K562 (cell line): Measurements from ENCODE around the gene ZMIZ1. TPM values are rescaled to one million over a fixed set of nuclear protein-coding genes. Genes with fewer than 3 reads are reported as not detected.

Source experiments
- ATAC-seq: fragments of 200-7000 bp; cut with Tn5 transposase; 3 replicates; pipeline ENCODE4 v1.9.1; 2020; ENCODE audit warnings: moderate library complexity
- BruUV-seq: library from RNA; stranded (reverse); fragments of 400-500 nt; replicated peaks from 2 replicates; lab custom pipeline; 2021; lab: Mats Ljungman, UMichigan
- CTCF ChIA-PET: fragments of 300-600 bp; formaldehyde crosslinking; extraction: SDS; loops from one replicate; lab custom pipeline; 2021; ENCODE audit warnings: low intra/inter-chr PET ratio; lab: Yijun Ruan, JAX
- POLR2A ChIA-PET: fragments of 300-600, 350-650 bp; sonication (Branson Sonifier 250); formaldehyde crosslinking; extraction: SDS; loops from one replicate; lab custom pipeline; 2021; ENCODE audit warnings: antibody characterized with exemption, inconsistent platforms; lab: Yijun Ruan, JAX
- DNase-seq, 4 experiments: peaks; one replicate each; pipeline versions ENCODE4 v3.0.0 to v3.0.0-alpha.2; 2011 to 2018; ENCODE audit warnings: low spot score in 3 of 4, mixed read lengths in 3 of 4; ENCODE audit errors: extremely low read depth in 1 of 4
- FAIRE-seq: peaks from 2 replicates; lab custom pipeline; 2011; peaks lifted over from hg19 to GRCh38; lab: Jason Lieb, UNC
- H2AFZ ChIP-seq: 2 replicates; pipeline ENCODE4 v1.6.0; 2011; ENCODE audit warnings: low read depth, low read length, control low read depth, inconsistent platforms
- H3K27ac ChIP-seq: fragments of 200-600 bp; 3 replicates; pipeline ENCODE4 v1.8.0; 2011; ENCODE audit warnings: low read depth, mild to moderate bottlenecking, control low read depth, inconsistent platforms, low read length, moderate library complexity, mixed read lengths; ENCODE audit errors: extremely low read depth
- H3K27me3 ChIP-seq, 2 experiments: fragments of 300-600 bp in 1 of 2; 2 replicates in 1 of 2; 3 replicates in 1 of 2; pipeline versions ENCODE4 v1.6.0 to v1.8.0; 2011; ENCODE audit warnings: inconsistent platforms in 2 of 2, low read length in 2 of 2, mild to moderate bottlenecking in 1 of 2, mixed read lengths in 1 of 2, moderate library complexity in 1 of 2; ENCODE audit not compliant: control insufficient read depth in 2 of 2, insufficient read depth in 2 of 2
- H3K36me3 ChIP-seq: fragments of 300-600 bp; 3 replicates; pipeline ENCODE4 v1.8.0; 2011; ENCODE audit warnings: mild to moderate bottlenecking, low read length, inconsistent platforms; ENCODE audit not compliant: control insufficient read depth, insufficient read depth
- H3K4me1 ChIP-seq, 2 experiments: fragments of 200-600 bp in 1 of 2; replicated peaks in 1 of 2; 2 replicates in 1 of 2; 3 replicates in 1 of 2; pipeline versions ENCODE4 v1.5.1 to v1.8.0; 2011; ENCODE audit warnings: inconsistent platforms in 2 of 2, low read length in 2 of 2, mild to moderate bottlenecking in 1 of 2, mixed read lengths in 1 of 2, moderate library complexity in 1 of 2; ENCODE audit not compliant: control insufficient read depth in 2 of 2, insufficient read depth in 2 of 2
- H3K4me2 ChIP-seq: 2 replicates; pipeline ENCODE4 v1.6.1; 2011; ENCODE audit warnings: low read length, control low read depth, inconsistent platforms, mixed read lengths; ENCODE audit not compliant: insufficient read depth
- H3K4me3 ChIP-seq: fragments of 200-600 bp; sonication (generic), shearing (Covaris generic); 2 replicates; pipeline ENCODE4 v1.5.1; 2016; ENCODE audit warnings: control low read depth, inconsistent platforms
- H3K79me2 ChIP-seq: fragments of 200-600 bp; 3 replicates; pipeline ENCODE4 v1.8.0; 2011; ENCODE audit warnings: low read length, inconsistent platforms; ENCODE audit not compliant: control insufficient read depth, insufficient read depth
- H3K9ac ChIP-seq, 2 experiments: 2 replicates each; pipeline versions ENCODE4 v1.6.0 to v1.6.1; 2011; ENCODE audit warnings: low read depth in 2 of 2, low read length in 2 of 2, control low read depth in 1 of 2, inconsistent platforms in 1 of 2, mild to moderate bottlenecking in 1 of 2, mixed read lengths in 1 of 2; ENCODE audit not compliant: insufficient read depth in 1 of 2
- H3K9me1 ChIP-seq: one replicate; pipeline ENCODE4 v1.6.0; 2011; ENCODE audit warnings: inconsistent platforms, mild to moderate bottlenecking, low read length, moderate library complexity; ENCODE audit not compliant: control insufficient read depth, insufficient read depth
- H3K9me3 ChIP-seq: replicated peaks from 2 replicates; pipeline ENCODE4 v1.5.1; 2011; ENCODE audit warnings: low read depth, low read length, inconsistent platforms; ENCODE audit not compliant: control insufficient read depth, insufficient read depth
- H4K20me1 ChIP-seq: replicated peaks from 2 replicates; pipeline ENCODE4 v1.6.1; 2011; ENCODE audit warnings: low read length, inconsistent platforms, mixed read lengths; ENCODE audit not compliant: control insufficient read depth, insufficient read depth
- BMI1 ChIP-seq: fragments of 150-350 bp; IDR thresholded peaks from 2 replicates; pipeline ENCODE4 v1.6.1; 2014; ENCODE audit warnings: low read length
- CTCF ChIP-seq, 3 experiments: IDR thresholded peaks in 2 of 3; conservative IDR thresholded peaks in 1 of 3; 2 replicates each; pipeline ENCODE4 v1.5.1; 2011 to 2012; ENCODE audit warnings: low read length in 3 of 3, mild to moderate bottlenecking in 3 of 3, control low read depth in 2 of 3, improper control_type of control experiment in 1 of 3, inconsistent platforms in 1 of 3, low read depth in 1 of 3, mixed read lengths in 1 of 3, moderate library complexity in 1 of 3; ENCODE audit not compliant: insufficient read depth in 2 of 3
- DPF2 ChIP-seq: fragments of 450-650 bp; IDR thresholded peaks from 2 replicates; pipeline ENCODE4 v1.6.1; 2016
- SPI1 ChIP-seq: IDR thresholded peaks from 2 replicates; pipeline ENCODE4 v1.6.1; 2011; ENCODE audit warnings: low read depth, low read length, control low read depth, borderline replicate concordance
- ZFP36 ChIP-seq: fragments of 150-350 bp; IDR thresholded peaks from 2 replicates; pipeline ENCODE4 v1.6.1; 2018; ENCODE audit warnings: low read length, low read depth; ENCODE audit not compliant: partially characterized antibody
- ZFX ChIP-seq: sonication (generic); formaldehyde crosslinking; IDR thresholded peaks from 2 replicates; pipeline ENCODE4 v1.8.0; 2022; ENCODE audit warnings: mild to moderate bottlenecking, missing genetic modification reagents, moderate library complexity
- WGBS: fragments of 100-300 bp; shearing (Covaris generic); methylation state at CpG from one replicate; pipeline ENCODE4 v1.1.6; 2016; ENCODE audit warnings: low coverage, mixed read lengths; ENCODE audit not compliant: insufficient coverage; ENCODE audit errors: missing lambda C conversion rate; 5-methylcytosine and 5-hydroxymethylcytosine counted together
- in situ Hi-C: fragments of 300-500 bp; cut with MboI; formaldehyde crosslinking; loops from 4 replicates; pipeline ENCODE4 v1.15.0; 2018; ENCODE audit warnings: inconsistent platforms, mixed read lengths
- intact Hi-C: fragments of 100-400 bp; cut with micrococcal nuclease; formaldehyde crosslinking; loops from 2 replicates; pipeline ENCODE4 v1.14.2; 2022
- polyA plus RNA-seq, 8 experiments: library from polyadenylated mRNA; depleted of rRNA in 4 of 8; stranded (reverse) in 5 of 8; unstranded in 3 of 8; fragments of >200 nt; fragmentation: Nextera tagmentation in 2 of 8; fragmentation: Illumina TruSeq in 1 of 8; extraction: Ambion mirVana in 2 of 8; extraction: Trizol in 1 of 8; gene quantifications; 2 replicates each; pipeline versions ENCODE4 v1.2.1 to v1.2.3, GENCODE V29; 2011 to 2014; ENCODE audit warnings: inconsistent platforms in 1 of 8, missing spikeins in 1 of 8
- total RNA-seq, 7 experiments: library from RNA; depleted of rRNA in 6 of 7; stranded (reverse); fragments of >200 nt in 6 of 7; fragmentation: Illumina TruSeq in 2 of 7; extraction: Trizol in 2 of 7; gene quantifications; 2 replicates each; pipeline versions ENCODE4 v1.2.1 to v1.2.3, GENCODE V29; 2011 to 2021; ENCODE audit warnings: low replicate concordance in 1 of 7
- TF ChIP-seq, protein P1 (sequence below): fragments of 250-450 bp; sonication (Bioruptor Pico); IDR thresholded peaks from 2 replicates; pipeline ENCODE4 v1.5.0; 2020; ENCODE audit warnings: mild to moderate bottlenecking

Gene ZMIZ1
- total and polyA plus RNA-seq, 9 of the 15 experiments (the other 6 are each of a cell fraction or from before 2014, with no cell fraction given), result 1.0 to 37.3 (median 4.3) TPM

- Histone ChIP-seq H3K9ac (peak overlapping the region in 1 of 2 experiments; percentile 77; a peak in 2 of 4 replicates), H3K27ac (no peak overlapping the region), H3K27me3 (no peaks in the 10 kb centered on the region), H3K9me3 (no peaks in the 10 kb centered on the region), H4K20me1 (peaks cover 64% of the 10 kb centered on the region), H3K4me2 (no peak overlapping the region), H2AFZ (no peak overlapping the region), H3K4me1 (peaks cover 72 to 80% of the 10 kb centered on the region in 2 experiments), H3K9me1 (peaks cover 20% of the 10 kb centered on the region), H3K4me3 (no peak overlapping the region), H3K36me3 (0 out of 3 replicates have a peak, but pooled peaks cover 3% of the 10 kb centered on the region), H3K79me2 (peaks cover 93% of the 10 kb centered on the region)
- intact Hi-C loops, result loop anchor here (5.0 kb wide), 4 partner anchors 46 to 116 kb away; no protein-coding TSS in a partner anchor
- DNase-seq (no peak), FAIRE-seq (no peak), ATAC-seq (no peak)
- POLR2A ChIA-PET, result interaction anchor here (0.6 kb wide), 2 partner anchors 14 to 1222 kb away, joined by 3 read pairs; no protein-coding TSS in a partner anchor
- TF ChIP-seq BMI1 (no peak), SPI1 (0 out of 2 replicates have a peak, but pooled peaks have one; percentile 23), DPF2 (no peak), CTCF (IDR thresholded peaks at IDR 0.05 in 2 of 3, conservative IDR thresholded peaks at IDR 0.05 in 1 of 3; ENCODE audit: insufficient read depth in 2 of 3, low read depth in 1 of 3, low read length in 3 of 3) (no peak), ZFP36 (no peak), ZFX (CRISPR knock-in tag) (0 out of 2 replicates have a peak, but pooled peaks have one; percentile 8)
- TF ChIP-seq, protein P1, sequence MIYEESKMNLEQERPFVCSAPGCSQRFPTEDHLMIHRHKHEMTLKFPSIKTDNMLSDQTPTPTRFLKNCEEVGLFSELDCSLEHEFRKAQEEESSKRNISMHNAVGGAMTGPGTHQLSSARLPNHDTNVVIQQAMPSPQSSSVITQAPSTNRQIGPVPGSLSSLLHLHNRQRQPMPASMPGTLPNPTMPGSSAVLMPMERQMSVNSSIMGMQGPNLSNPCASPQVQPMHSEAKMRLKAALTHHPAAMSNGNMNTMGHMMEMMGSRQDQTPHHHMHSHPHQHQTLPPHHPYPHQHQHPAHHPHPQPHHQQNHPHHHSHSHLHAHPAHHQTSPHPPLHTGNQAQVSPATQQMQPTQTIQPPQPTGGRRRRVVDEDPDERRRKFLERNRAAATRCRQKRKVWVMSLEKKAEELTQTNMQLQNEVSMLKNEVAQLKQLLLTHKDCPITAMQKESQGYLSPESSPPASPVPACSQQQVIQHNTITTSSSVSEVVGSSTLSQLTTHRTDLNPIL (CRISPR knock-in tag), result no peak
- CTCF ChIA-PET, result no interaction called here
- no TSS peak for BruUV-seq
- in situ Hi-C loops, result loop anchor here (25.0 kb wide), 1 partner anchor 106 kb away; no protein-coding TSS in a partner anchor
- 78% methylated on average over 11 of the region's 12 CpGs for WGBS
Measured at GRCh38 chr10:79081353-79082034, 12.7 kb downstream of the ZMIZ1 start.
